CD4-positive, alpha-beta T cell treated with Interferon alpha-2 for 1 hour (primary cell): Measurements from ENCODE around the gene RALBP1.
"Not testable (repeated sequence)": the region's sequence is repeated elsewhere in the genome, so short reads cannot be mapped to it uniquely, and the experiment has no call there.

Experiments
- DNase-seq, 2 donors: peaks; one replicate each; pipeline ENCODE4 v3.0.0-alpha.2; 2020 to 2022

The RALBP1 gene

GRCh38 chr18:9455718-9456511, 19.4 kb upstream of the RALBP1 start:
- DNase-seq: no peak

DNA sequence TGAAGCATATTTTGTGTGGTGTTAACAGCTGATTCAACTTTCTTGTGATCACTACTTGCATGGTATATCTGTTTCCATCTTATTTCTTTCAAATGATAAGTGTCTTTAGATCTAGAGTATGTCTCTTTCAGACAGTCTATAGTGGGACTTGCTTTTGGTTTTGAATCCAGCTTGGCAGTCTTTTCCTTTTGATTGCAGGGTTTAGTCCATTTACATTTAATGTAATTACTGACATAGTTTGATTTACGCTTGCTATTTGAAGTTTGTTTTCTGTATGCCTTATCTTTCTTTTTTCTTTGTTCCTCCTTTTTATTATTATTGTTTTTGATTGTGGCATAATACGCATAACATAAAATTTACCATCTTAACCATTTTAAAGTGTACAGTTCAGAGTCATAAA, 9.2 kb upstream of the RALBP1 start:
- DNase-seq: no peak

DNA sequence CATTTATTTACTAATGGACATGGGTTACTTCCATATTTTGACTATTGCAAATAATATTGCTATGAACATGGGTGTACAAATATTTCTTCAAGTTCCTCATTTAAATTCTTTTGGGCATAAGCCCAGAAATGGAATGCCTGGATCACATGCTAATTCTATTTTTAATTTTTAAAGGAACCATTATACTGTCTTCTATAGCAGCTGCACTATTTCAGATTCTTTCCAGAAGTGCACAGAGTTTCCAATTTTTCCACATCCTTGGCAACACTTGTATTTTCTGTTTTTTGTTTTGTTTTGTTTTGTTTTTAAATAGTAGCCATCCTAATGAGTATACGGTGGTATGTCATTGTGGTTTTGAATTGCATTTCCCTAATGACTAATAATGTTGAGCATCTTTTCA, 8.5 kb upstream of the RALBP1 start:
- no peak for DNase-seq

DNA sequence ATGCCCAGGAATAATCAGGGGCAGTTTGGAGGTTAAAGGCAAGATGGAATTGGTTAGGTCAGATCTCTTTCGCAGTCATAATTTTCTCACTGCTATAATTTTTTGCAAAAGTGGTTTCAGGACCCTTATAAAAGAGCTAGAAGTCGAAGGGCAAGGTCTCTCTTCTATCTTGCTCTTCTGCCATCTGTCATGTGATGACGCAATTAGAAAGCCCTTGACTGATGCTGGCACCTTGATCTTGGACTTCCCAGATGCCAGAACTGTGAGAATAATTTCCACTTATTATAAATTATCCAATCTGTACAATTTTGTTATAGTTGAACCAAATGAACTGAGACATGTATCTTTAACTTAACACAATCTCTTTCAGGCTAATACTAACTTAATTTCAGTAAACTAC, 6.3 kb upstream of the RALBP1 start:
- no peak for DNase-seq

GRCh38 chr18:9469685-9470084, 5.6 kb upstream of the RALBP1 start:
- DNase-seq: no peak

DNA sequence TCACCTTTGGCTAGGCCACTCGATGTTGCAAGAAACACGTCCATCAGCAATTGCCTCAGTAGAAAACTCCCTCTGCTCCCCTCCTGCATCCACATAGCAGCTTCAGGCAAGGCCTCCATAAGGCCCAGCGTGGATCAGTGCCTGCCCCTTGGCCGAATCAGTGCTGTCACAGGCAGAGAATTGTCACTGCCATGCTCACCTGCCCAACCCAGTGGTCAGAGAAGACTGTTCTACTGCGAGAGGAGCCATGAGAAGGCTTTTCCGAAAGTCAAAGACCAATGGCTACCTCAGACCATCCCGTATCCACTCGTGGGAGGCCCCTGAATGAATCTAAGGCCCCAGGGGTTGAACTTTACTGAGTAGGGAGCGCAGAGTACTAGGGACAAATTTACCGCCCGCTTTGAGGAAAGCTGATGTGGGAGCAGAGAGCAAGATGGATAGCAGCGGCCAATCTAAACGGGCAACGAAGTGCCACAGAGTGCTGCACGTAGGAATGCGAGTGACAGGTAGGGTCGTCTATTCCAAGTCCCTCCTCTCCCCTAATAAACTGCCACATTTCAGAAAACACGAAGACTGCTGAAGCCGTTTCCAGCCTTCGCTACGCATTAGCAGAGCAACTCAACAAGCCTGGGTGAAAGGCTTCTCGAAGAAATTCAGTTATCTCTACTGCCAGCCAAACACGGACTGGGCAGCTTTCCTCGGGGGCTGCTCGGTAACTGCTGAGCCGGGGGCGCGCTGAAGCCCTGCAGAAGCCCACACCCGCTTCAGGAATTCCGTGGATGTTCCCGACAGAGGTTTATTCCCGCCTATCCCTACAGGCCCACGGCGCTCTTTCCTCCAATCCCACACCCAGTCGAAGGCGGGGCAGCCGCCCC, 968 bp upstream of the RALBP1 start:
- DNase-seq: peak in 1 of 2 donors; percentile 10

GRCh38 chr18:9475643-9476591, 604 bp downstream of the RALBP1 start:
- DNase-seq: peak; percentile 42 to 67

DNA sequence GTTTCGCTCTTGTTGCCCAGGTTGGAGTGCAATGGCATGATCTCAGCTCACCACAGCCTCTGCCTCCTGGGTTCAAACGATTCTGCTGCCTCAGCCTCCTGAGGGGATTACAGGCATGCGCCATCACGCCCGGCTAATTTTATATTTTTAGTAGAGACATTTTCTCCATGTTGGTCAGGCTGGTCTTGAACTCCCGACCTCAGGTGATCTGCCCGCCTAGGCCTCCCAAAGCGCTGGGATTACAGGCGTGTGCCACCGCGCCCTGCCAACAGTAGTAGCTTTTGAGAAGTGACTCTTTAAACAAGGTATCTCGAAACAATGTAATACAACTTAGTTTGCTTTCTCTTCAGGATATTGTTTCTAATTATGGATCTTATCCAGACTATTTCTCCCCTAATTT, 1.6 kb downstream of the RALBP1 start:
- not testable (repeated sequence) for DNase-seq

- no peak for DNase-seq
These were observed 2.2 kb downstream of the RALBP1 start for GRCh38 chr18:9477509-9477908.

DNA sequence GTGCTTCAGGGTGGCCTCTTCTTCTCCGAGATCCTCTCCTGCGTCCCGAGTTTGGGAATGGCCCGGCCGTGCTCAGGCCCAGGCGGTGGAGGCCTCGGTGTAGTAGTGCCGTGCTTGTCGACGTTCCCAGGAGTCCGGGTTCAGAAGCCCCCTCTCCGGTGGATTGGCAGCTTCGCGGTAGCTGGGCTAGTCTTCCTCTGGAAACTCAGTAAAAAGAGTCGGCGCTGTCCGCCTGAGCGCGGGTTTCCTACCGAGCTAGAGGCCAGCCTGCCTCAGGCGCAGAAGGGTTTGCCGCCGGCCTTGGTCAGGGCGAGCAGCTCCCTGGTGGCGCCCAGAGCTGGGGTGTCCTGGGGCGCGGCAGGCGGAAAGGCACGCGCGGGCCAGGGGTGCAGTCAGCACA, 3.2 kb downstream of the RALBP1 start:
- no peak for DNase-seq

- DNase-seq: no peak
These were observed 7.5 kb downstream of the RALBP1 start for GRCh38 chr18:9482790-9483189.

DNA sequence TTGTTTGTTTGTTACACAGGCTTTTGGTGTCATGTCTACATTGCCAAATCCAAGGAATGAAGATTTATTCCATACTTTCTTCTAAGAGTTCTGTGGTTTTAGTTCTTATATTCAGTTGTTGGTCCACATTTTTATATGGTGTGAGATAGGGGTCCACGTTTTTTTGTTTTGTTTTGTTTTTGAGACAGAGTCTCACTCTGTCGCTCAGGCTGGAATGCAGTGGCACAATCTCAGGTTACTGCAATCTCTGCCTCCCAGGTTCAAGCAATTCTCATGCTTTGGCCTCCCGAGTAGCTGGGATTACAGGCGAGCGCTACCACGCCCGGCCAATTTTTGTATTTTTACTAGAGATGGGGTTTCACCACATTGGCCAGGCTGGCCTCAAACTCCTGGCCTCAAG, 8.2 kb downstream of the RALBP1 start:
- DNase-seq: no peak

- not testable (repeated sequence) for DNase-seq
These were observed 9.5 kb downstream of the RALBP1 start for GRCh38 chr18:9484856-9485255.

- no peak for DNase-seq
These were observed 13.2 kb downstream of the RALBP1 start for GRCh38 chr18:9488538-9488937.

DNA sequence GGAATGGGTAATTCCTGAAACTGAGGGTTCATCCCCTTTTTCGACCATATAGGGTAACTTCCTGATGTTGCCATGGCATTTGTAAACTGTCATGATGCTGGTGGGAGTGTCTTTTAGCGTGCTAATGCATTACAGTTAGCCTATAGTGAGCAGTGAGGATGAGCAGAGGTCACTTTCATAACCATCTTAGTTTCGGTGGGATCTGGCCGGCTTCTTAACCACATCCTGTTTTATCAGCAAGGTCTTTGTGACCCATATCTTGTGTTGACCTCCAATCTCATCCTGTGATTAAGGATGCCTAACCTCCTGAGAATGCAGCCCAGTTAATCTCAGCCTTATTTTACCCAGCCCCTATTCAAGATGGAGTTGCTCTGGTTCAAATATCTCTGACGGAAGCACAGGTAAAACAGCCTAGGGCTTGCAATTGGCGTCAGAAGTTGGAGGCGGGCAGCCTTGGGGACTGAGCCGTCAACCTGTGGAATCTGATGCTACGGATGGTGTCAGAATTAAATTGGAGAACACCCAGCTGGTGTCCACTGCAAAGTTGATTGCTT, 19.5 kb downstream of the RALBP1 start:
- DNase-seq: peak in 1 of 2 donors; percentile 22

GRCh38 chr18:9495465-9495864, 20.2 kb downstream of the RALBP1 start:
- no peak for DNase-seq

GRCh38 chr18:9495916-9496705, 20.8 kb downstream of the RALBP1 start:
- DNase-seq: no peak

DNA sequence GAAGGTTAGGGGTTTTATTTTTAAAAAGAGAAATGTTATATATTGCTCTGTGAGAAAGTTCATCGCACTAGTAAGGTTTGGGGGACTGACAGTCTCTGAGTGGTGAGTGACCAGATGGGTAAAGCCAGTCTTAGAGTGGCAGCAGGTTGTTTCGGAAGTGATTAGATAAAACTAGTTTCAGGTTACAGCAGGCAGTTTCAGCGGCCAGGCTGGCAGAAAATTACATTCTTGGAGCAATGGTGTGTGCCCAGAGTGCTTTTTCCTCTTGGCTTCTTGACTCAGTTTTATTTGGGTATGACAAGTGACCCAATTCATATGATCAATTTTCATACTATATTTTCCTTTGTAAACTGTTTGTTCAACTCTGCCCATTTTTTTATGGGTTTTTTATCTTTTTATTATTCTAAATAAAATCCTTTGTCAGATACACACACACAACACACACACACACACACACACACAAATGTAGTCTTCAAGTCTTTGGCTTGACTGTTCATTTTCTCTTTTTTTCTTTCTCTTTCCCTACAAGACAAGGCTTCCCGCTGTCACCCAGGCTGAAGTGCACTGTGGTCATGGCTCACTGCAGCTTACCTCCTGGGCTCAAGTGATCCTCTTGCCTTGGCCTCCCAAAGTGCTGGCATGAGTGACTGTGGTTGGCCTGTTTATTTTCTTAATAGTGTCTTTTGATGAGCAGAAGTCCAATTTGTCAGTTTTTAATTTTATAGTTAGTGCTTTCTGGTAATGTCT, 30.9 kb downstream of the RALBP1 start:
- no peak for DNase-seq

- no peak for DNase-seq
These were observed 32.3 kb downstream of the RALBP1 start for GRCh38 chr18:9507565-9508088.

DNA sequence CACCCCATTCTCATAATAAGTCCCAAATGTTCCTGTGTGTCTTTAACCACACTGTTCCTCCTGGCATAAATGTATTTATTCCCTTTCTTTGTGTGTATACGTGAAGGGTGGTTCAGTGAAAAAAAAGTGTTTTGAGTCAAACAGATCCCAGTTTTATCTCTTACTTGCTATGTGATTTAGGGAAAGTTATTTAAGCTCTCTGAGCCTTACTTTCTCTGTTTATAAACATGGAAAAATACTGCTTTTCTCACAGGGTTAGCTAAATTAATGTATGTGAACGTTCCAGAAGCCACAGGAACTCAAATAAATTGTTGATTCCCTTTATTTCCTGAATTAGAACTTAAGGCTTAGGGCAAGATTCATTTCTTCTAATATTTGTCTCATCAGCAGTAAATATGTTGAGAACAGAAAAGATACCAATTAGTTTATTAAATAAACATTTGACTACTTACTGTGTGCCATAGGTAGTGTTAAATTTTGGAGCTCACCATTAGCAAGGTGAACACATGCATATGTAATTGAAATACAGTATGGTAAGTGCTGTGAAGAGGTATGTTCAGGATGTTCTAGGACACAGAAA, 33.2 kb downstream of the RALBP1 start:
- no peak for DNase-seq
